Neural crest cell (in vitro differentiated cells): ENCODE data around the gene SULT1B1. TPM values are rescaled to one million over a fixed set of nuclear protein-coding genes. Genes with fewer than 3 reads are reported as not detected.

ENCODE experiments used
- DNase-seq: peaks from one replicate; pipeline ENCODE4 v3.0.0; 2021; ENCODE audit warnings: low read depth, mixed read lengths, low spot score
- H3K27ac Mint-ChIP-seq: one replicate; pipeline ENCODE4 v1.8.0; 2021; ENCODE audit warnings: mild to moderate bottlenecking, mixed read lengths; ENCODE audit not compliant: unreplicated experiment
- H3K27me3 Mint-ChIP-seq: 2 replicates; pipeline ENCODE4 v1.8.0; 2021; ENCODE audit warnings: low read depth, mild to moderate bottlenecking, mixed read lengths
- H3K36me3 Mint-ChIP-seq: 2 replicates; pipeline ENCODE4 v1.8.0; 2021; ENCODE audit warnings: low read depth, mild to moderate bottlenecking, mixed read lengths
- H3K4me1 Mint-ChIP-seq: 2 replicates; pipeline ENCODE4 v1.8.0; 2021; ENCODE audit warnings: mixed read lengths
- H3K4me3 Mint-ChIP-seq: one replicate; pipeline ENCODE4 v1.8.0; 2021; ENCODE audit warnings: mild to moderate bottlenecking, mixed read lengths
- H3K9me3 Mint-ChIP-seq: 2 replicates; pipeline ENCODE4 v1.8.0; 2021; ENCODE audit warnings: mixed read lengths
- CTCF ChIP-seq: fragments of 200-600 bp; sonication (generic); conservative IDR thresholded peaks from 2 replicates; pipeline ENCODE4 v1.5.0; 2021; ENCODE audit warnings: antibody characterized with exemption, mild to moderate bottlenecking
- total RNA-seq: library from RNA; stranded (reverse); gene quantifications from 2 replicates; pipeline ENCODE4 v1.2.1, GENCODE V29; 2021

The SULT1B1 gene
- total RNA-seq, 1 donor from 2014 or later = not detected

GRCh38 chr4:69701696-69702095 lies 58.7 kb downstream of the SULT1B1 start:
- no peak for TF ChIP-seq CTCF
- no peak for DNase-seq

GRCh38 chr4:69697536-69698242 lies 62.7 kb downstream of the SULT1B1 start:
- peaks cover 10% of the 10 kb centered on the region for H3K27me3 Mint-ChIP-seq
- H3K36me3 Mint-ChIP-seq = no peaks in the 10 kb centered on the region
- no peaks in the 10 kb centered on the region for H3K4me1 Mint-ChIP-seq
- H3K4me3 Mint-ChIP-seq = no peak overlapping the region
- DNase-seq = no peak
- no peak for TF ChIP-seq CTCF
- no peak overlapping the region for H3K27ac Mint-ChIP-seq
- H3K9me3 Mint-ChIP-seq = peaks cover 4% of the 10 kb centered on the region

More at GRCh38 chr4:69701696-69702095, 58.7 kb downstream of the SULT1B1 start:
- H3K27me3 Mint-ChIP-seq = no peaks in the 10 kb centered on the region
- H3K4me1 Mint-ChIP-seq = no peaks in the 10 kb centered on the region
- no peak overlapping the region for H3K27ac Mint-ChIP-seq
- no peak overlapping the region for H3K4me3 Mint-ChIP-seq
- H3K36me3 Mint-ChIP-seq = no peaks in the 10 kb centered on the region
- peaks cover 4% of the 10 kb centered on the region for H3K9me3 Mint-ChIP-seq

- no peaks in the 10 kb centered on the region for H3K4me1 Mint-ChIP-seq
- no peaks in the 10 kb centered on the region for H3K36me3 Mint-ChIP-seq
- TF ChIP-seq CTCF = peak; percentile 85
- H3K9me3 Mint-ChIP-seq = no peaks in the 10 kb centered on the region
- DNase-seq = no peak
- H3K27me3 Mint-ChIP-seq = peaks cover 49% of the 10 kb centered on the region
- H3K27ac Mint-ChIP-seq = no peak overlapping the region
- no peak overlapping the region for H3K4me3 Mint-ChIP-seq
Measured at GRCh38 chr4:69689599-69689998, 70.8 kb downstream of the SULT1B1 start.

DNA sequence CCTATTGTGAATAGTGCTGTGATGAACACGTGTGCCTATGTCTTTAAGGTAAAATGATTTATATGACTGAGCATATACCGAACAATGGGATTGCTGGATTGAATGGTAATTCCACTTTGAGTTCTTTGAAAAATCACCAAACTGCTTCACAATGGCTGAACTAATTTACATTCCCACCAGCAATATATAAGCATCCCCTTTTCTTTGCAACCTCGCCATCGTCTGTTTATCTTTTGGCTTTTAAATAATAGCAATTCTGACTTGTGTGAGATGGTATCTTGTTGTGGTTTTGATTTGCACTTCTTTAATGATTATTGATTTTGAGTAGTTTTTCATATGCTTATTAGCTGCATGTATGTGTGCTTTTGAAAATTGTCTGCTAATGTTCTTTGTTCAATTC lies 75.6 kb downstream of the SULT1B1 start:
- no peaks in the 10 kb centered on the region for H3K9me3 Mint-ChIP-seq
- H3K27ac Mint-ChIP-seq = no peak overlapping the region
- H3K36me3 Mint-ChIP-seq = no peaks in the 10 kb centered on the region
- H3K27me3 Mint-ChIP-seq = peaks cover 20% of the 10 kb centered on the region
- H3K4me1 Mint-ChIP-seq = no peaks in the 10 kb centered on the region
- DNase-seq = no peak
- no peak for TF ChIP-seq CTCF
- H3K4me3 Mint-ChIP-seq = no peak overlapping the region

Other genes starting within 250 kb of the SULT1B1 start
- gene UGT2A2, start 121.0 kb downstream of the SULT1B1 start, total RNA-seq = not detected in 2 replicates
- not detected in 2 replicates for gene UGT2A1, start 107.4 kb downstream of the SULT1B1 start, total RNA-seq
- gene SULT1E1, start 99.5 kb upstream of the SULT1B1 start, total RNA-seq = not detected in 2 replicates
- gene CSN1S1, start 170.4 kb upstream of the SULT1B1 start, total RNA-seq = not detected in 2 replicates
- gene CSN2, start 205.1 kb upstream of the SULT1B1 start, total RNA-seq = not detected in 2 replicates
- not detected in 2 replicates for gene STATH, start 235.3 kb upstream of the SULT1B1 start, total RNA-seq